Measurements from ENCODE around the gene PCNA.

GRCh38 chr20:5070570-5070969, 49.2 kb downstream of the PCNA start:
- TF ChIP-seq CTCF (IDR thresholded peaks at IDR 0.05) (no peak), POLR2A (IDR thresholded peaks at IDR 0.05) (no peak)

Measured in uterus (tissue), 2 donors.